Psoas muscle (tissue), 8 donors: Measurements from ENCODE around the gene ENAH. TPM values are rescaled to one million over a fixed set of nuclear protein-coding genes. Genes with fewer than 3 reads are reported as not detected.

ENCODE experiments used
- ATAC-seq, 4 donors: fragments of 200-7000 bp; cut with Tn5 transposase; one replicate each; pipeline ENCODE4 v1.9.1; 2020; ENCODE audit warnings: moderate library complexity in 3 of 4, mild to moderate bottlenecking in 2 of 4
- DNase-seq, 2 donors: peaks; one replicate each; pipeline ENCODE4 v3.0.0-alpha.2; 2020
- H3K27ac ChIP-seq: fragments of 200-600 bp; one replicate; pipeline ENCODE4 v1.8.0; 2022
- H3K27me3 ChIP-seq, 3 donors: fragments of 200-600 bp in 1 of 3; one replicate each; pipeline versions ENCODE4 v1.6.1 to v1.8.0; 2013 to 2022; ENCODE audit warnings: low read length in 2 of 3, mild to moderate bottlenecking in 2 of 3, moderate library complexity in 1 of 3; ENCODE audit not compliant: insufficient read depth in 3 of 3
- H3K36me3 ChIP-seq, 2 donors: fragments of 200-600 bp in 1 of 2; one replicate each; pipeline versions ENCODE4 v1.6.1 to v1.8.0; 2013 to 2022; ENCODE audit warnings: low read depth in 1 of 2, mild to moderate bottlenecking in 1 of 2, moderate library complexity in 1 of 2; ENCODE audit not compliant: insufficient read depth in 1 of 2
- H3K4me1 ChIP-seq: fragments of 200-600 bp; one replicate; pipeline ENCODE4 v1.8.0; 2022
- H3K4me3 ChIP-seq: fragments of 200-600 bp; one replicate; pipeline ENCODE4 v1.8.0; 2022; ENCODE audit warnings: mild to moderate bottlenecking
- H3K9me3 ChIP-seq: fragments of 200-600 bp; one replicate; pipeline ENCODE4 v1.8.0; 2022
- WGBS, 3 donors: extraction: QIAGEN DNeasy Blood & Tissue Kit; methylation state at CpG; one replicate each; pipeline versions ENCODE4 v1.1.6 to v1.1.7; 2013; 5-methylcytosine and 5-hydroxymethylcytosine counted together
- intact Hi-C, 2 donors: fragments of 100-400 bp; cut with DNase I; formaldehyde crosslinking; loops; one replicate each; pipeline versions ENCODE4 v1.11.0 to v1.14.2; 2022
- polyA plus RNA-seq, 3 donors: library from polyadenylated mRNA; stranded (reverse); fragments of 200-250 nt; gene quantifications; one replicate each; pipeline ENCODE4 v1.2.3, GENCODE V29; 2013
- total RNA-seq, 4 donors: library from RNA; stranded (reverse); fragmentation: NEBNext Ultra II Directional in 2 of 4; extraction: Animal tissue kit (Norgen Biotek cat#: 25700) in 2 of 4; gene quantifications; one replicate each; pipeline versions ENCODE4 v1.2.1 to v1.2.4, GENCODE V29; 2021 to 2023
- TF ChIP-seq, protein P1 (sequence below): fragments of 200-600 bp; IDR thresholded peaks from one replicate; pipeline ENCODE4 v1.8.0; 2022; ENCODE audit warnings: antibody characterized with exemption
- donor health status: healthy with polysubstance abuse.
- donor health status: DM: no; HTN: no; CAD: no; lungs with moderate emphysema.
- donor health status: Bipolar disorder and iron deficiency.
- donor health status: healthy.
- donor health status: DM: yes; HTN: yes; CAD: no.
- donor health status: DM: no; HTN: no; CAD: no.
- donor health status: DM: no; HTN: no; CAD: no.
- donor health status: DM: yes; HTN: yes; CAD: no.

ENAH gene
- total and polyA plus RNA-seq, 7 donors, result 17.1 to 262 (median 119) TPM

DNA sequence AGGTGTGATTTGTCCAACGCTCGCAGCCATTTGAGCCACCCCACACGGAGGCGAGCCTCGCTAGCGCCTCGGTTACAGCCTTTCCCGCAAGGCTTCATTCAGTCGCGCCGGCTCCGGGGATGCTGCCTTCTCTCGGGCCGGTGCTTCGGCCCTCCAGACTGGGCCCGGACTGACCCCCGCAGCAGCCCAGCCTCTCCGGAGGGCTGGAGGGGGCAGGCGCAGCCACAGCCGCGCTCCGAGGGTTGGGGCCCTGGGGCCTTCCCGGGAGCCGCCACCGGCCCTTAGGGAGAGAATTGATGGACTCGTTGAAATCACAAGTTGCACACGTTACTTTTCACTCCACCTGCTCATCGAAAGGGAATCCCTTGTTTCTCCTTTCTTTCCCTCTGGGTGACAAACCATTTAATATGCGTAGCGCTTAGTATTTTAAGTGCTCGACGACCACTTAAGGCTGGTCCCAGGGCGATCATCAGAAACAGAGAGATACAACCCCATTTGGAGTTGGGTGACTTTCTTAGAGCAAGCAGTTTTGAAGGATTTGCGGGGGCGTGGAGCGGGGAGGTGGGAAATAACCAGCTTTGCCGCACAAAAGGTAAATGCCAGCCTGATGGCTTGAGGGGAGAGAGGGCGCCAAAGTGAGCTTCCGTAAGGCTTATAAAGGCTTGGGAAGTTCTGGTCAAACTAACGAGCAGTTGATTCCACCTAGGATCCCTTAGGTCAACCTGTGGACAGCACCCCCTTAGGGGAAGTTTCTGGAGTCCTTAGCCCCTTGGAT lies 24.6 kb upstream of the ENAH start:
- Histone ChIP-seq H3K4me3 (no peak overlapping the region), H3K36me3 (no peaks in the 10 kb centered on the region), H3K4me1 (no peaks in the 10 kb centered on the region), H3K27me3 (no peaks in the 10 kb centered on the region), H3K27ac (no peak overlapping the region), H3K9me3 (no peaks in the 10 kb centered on the region)
- 57 to 65% (median 61%) methylated on average over 40 of the region's 40 CpGs for WGBS, 3 donors
- intact Hi-C loops, result no loop called here
- TF ChIP-seq, protein P1, sequence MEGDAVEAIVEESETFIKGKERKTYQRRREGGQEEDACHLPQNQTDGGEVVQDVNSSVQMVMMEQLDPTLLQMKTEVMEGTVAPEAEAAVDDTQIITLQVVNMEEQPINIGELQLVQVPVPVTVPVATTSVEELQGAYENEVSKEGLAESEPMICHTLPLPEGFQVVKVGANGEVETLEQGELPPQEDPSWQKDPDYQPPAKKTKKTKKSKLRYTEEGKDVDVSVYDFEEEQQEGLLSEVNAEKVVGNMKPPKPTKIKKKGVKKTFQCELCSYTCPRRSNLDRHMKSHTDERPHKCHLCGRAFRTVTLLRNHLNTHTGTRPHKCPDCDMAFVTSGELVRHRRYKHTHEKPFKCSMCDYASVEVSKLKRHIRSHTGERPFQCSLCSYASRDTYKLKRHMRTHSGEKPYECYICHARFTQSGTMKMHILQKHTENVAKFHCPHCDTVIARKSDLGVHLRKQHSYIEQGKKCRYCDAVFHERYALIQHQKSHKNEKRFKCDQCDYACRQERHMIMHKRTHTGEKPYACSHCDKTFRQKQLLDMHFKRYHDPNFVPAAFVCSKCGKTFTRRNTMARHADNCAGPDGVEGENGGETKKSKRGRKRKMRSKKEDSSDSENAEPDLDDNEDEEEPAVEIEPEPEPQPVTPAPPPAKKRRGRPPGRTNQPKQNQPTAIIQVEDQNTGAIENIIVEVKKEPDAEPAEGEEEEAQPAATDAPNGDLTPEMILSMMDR, result no peak
- ATAC-seq (no peak), DNase-seq (no peak)

- H3K27ac ChIP-seq, result no peak overlapping the region
- TF ChIP-seq, protein P1, result no peak
- ATAC-seq, result no peak
- no peak overlapping the region for H3K4me3 ChIP-seq
- H3K9me3 ChIP-seq, result no peaks in the 10 kb centered on the region
- H3K36me3 ChIP-seq, result no peaks in the 10 kb centered on the region
- 85 to 89% (median 86%) methylated on average over 2 of the region's 2 CpGs for WGBS, 3 donors
- H3K4me1 ChIP-seq, result no peaks in the 10 kb centered on the region
- intact Hi-C loops, result no loop called here
- no peak for DNase-seq
- no peaks in the 10 kb centered on the region for H3K27me3 ChIP-seq
Observed at GRCh38 chr1:225674381-225674780, 21.5 kb upstream of the ENAH start.

DNA sequence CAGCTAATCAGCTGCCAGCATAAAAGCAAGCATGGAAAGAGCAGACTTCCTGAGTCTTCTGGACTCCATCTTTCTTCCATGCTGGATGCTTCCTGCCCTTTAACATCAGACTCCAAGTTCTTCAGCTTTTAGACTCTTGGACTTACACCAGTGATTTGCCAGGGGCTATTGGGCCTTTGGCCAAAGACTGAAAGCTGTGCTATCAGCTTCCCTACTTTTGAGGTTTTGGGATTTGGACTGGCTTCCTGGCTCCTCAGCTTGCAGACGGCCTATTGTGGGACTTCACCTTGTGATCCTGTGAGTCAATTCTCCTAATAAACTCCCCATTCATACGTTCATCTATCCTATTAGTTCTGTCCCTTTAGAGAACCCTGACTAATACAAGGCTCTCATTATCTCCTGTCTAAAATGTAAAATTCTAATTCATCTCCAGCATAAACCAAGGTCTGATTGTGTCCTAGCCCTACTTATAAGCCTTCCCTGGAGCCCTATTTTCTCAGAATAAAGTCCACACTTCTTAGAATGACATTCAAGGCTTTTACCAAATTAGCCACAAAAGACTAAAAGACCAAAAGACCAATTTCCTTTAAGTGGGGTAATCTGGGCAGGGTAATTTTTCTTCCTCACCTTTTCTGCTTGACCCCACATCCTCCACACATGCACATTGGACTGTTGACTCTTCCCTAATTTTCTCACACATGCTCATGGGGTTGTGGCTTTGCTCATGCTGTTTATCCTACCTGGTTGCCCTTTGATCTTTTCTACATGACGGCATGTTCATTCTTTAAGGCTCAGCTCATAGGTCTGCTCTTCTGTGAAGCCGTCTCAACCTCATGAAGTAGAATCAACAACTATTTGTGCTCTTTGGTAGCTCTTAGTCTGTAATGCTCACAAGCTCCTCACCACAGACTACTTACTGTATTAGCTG lies 18.1 kb upstream of the ENAH start:
- no peak overlapping the region for H3K27ac ChIP-seq
- H3K4me3 ChIP-seq, result no peak overlapping the region
- H3K36me3 ChIP-seq, result no peaks in the 10 kb centered on the region
- intact Hi-C loops, result no loop called here
- no peak for ATAC-seq
- no peaks in the 10 kb centered on the region for H3K4me1 ChIP-seq
- TF ChIP-seq, protein P1, result no peak
- no peaks in the 10 kb centered on the region for H3K9me3 ChIP-seq
- 82 to 87% (median 86%) methylated on average over 4 of the region's 4 CpGs for WGBS, 3 donors
- DNase-seq, result no peak
- H3K27me3 ChIP-seq, result no peaks in the 10 kb centered on the region

DNA sequence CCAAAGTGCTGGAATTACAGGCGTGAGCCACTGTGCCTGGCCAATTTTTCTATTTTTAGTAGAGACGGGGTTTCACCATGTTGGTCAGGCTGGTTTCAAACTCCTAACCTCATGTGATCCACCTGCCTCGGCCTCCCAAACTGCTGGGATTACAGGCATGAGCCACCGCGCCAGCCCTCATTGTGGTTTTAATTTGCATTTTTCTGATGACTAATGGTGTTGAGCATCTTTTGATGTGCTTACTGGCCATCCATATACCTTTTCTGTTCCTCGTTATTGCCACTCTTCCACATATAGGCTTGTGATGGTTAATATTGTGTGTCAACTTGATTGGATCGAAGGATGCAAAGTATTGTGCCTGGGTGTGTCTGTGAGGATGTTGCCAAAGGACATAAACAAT lies 17.4 kb upstream of the ENAH start:
- no peak for DNase-seq
- no peaks in the 10 kb centered on the region for H3K4me1 ChIP-seq
- 92 to 94% (median 93%) methylated on average over 7 of the region's 7 CpGs for WGBS, 3 donors
- H3K27me3 ChIP-seq, result no peaks in the 10 kb centered on the region
- intact Hi-C loops, result no loop called here
- TF ChIP-seq, protein P1, result no peak
- no peak overlapping the region for H3K27ac ChIP-seq
- H3K36me3 ChIP-seq, result no peaks in the 10 kb centered on the region
- no peak for ATAC-seq
- H3K4me3 ChIP-seq, result no peak overlapping the region
- no peaks in the 10 kb centered on the region for H3K9me3 ChIP-seq
